Measurements from ENCODE around the gene ZNF839. TPM values are rescaled to one million over a fixed set of nuclear protein-coding genes. Genes with fewer than 3 reads are reported as not detected.

Gene ZNF839
- total and polyA plus RNA-seq, 2 experiments from 2014 or later: 8.3 to 9.8 TPM

DNA sequence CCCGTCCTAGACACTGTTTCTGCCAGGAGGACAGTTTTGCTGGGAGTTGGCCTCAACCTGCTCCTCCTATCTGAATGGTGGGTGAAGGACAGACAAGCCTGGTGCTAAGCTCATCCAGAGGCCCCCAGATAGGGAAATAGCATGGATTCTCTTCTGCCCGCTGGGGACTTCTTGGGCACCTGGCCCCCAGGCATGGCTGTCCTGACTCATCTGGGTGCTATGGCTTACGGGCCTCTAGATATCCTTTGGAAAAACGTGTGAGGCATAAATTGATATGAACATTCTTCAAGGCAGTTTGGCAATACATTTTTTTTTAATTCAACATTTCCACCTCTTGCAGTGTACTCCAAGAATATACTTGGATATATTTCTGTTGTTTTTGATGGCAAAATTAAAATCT is 51.8 kb downstream of the ZNF839 start:
- H3K4me2 ChIP-seq: no peak overlapping the region
- no peak overlapping the region for H3K4me3 ChIP-seq
- H2AFZ ChIP-seq: no peak overlapping the region
- no peaks in the 10 kb centered on the region for H3K36me3 ChIP-seq (replicated peaks; ENCODE audit: insufficient read depth, low read depth)
- peaks cover 52% of the 10 kb centered on the region for H3K79me2 ChIP-seq
- no peak for TF ChIP-seq EZH2 (IDR thresholded peaks at IDR 0.05; ENCODE audit: borderline replicate concordance)
- TF ChIP-seq EZH2phosphoT487 (IDR thresholded peaks at IDR 0.05; ENCODE audit: low read depth, severe bottlenecking, unreplicated experiment): no peak
- no peak for DNase-seq (ENCODE audit: low spot score)
- H3K9me3 ChIP-seq (ENCODE audit: low read depth): no peaks in the 10 kb centered on the region
- no peaks in the 10 kb centered on the region for H3K4me1 ChIP-seq (ENCODE audit: insufficient read depth)
- H3K27me3 ChIP-seq: no peaks in the 10 kb centered on the region
- H3K9me2 ChIP-seq (replicated peaks; ENCODE audit: insufficient read depth): no peaks in the 10 kb centered on the region
- peaks cover 2% of the 10 kb centered on the region for H4K20me1 ChIP-seq (ENCODE audit: insufficient read depth, poor library complexity, severe bottlenecking)
- H3K27ac ChIP-seq: no peak overlapping the region
- 80% methylated on average over 4 of the region's 4 CpGs for WGBS (ENCODE audit: low lambda C conversion rate, missing lambda C conversion rate)

DNA sequence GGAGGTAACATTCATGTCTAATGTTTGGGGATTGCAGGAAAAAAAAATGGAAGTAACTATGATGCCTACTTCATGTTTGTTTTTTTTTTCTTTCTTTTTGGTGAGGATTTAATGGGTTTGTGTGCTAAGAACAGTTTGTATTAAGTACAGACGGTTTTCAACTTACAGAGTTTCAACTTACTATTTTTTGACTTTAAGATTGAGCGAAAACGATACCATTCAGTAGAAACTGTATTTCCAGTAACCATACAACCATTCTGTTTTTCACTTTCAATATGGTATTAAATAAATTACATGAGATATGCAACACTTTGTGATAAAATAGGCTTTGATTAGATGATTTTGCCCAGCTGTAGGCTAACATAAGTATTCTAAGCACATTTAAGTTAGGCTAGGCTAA is 53.6 kb downstream of the ZNF839 start:
- H3K36me3 ChIP-seq (replicated peaks; ENCODE audit: insufficient read depth, low read depth): no peaks in the 10 kb centered on the region
- H4K20me1 ChIP-seq (ENCODE audit: insufficient read depth, poor library complexity, severe bottlenecking): peaks cover 2% of the 10 kb centered on the region
- peaks cover 34% of the 10 kb centered on the region for H3K79me2 ChIP-seq
- no peaks in the 10 kb centered on the region for H3K9me2 ChIP-seq (replicated peaks; ENCODE audit: insufficient read depth)
- H3K4me3 ChIP-seq: no peak overlapping the region
- DNase-seq (ENCODE audit: low spot score): no peak
- WGBS (ENCODE audit: low lambda C conversion rate, missing lambda C conversion rate): 92% methylated on average over 3 of the region's 3 CpGs
- no peaks in the 10 kb centered on the region for H3K27me3 ChIP-seq
- no peaks in the 10 kb centered on the region for H3K9me3 ChIP-seq (ENCODE audit: low read depth)
- no peak overlapping the region for H3K4me2 ChIP-seq
- H3K27ac ChIP-seq: no peak overlapping the region
- TF ChIP-seq EZH2 (IDR thresholded peaks at IDR 0.05; ENCODE audit: borderline replicate concordance) (no peak), EZH2phosphoT487 (IDR thresholded peaks at IDR 0.05; ENCODE audit: low read depth, severe bottlenecking, unreplicated experiment) (no peak)
- TF ChIP-seq, protein P1, sequence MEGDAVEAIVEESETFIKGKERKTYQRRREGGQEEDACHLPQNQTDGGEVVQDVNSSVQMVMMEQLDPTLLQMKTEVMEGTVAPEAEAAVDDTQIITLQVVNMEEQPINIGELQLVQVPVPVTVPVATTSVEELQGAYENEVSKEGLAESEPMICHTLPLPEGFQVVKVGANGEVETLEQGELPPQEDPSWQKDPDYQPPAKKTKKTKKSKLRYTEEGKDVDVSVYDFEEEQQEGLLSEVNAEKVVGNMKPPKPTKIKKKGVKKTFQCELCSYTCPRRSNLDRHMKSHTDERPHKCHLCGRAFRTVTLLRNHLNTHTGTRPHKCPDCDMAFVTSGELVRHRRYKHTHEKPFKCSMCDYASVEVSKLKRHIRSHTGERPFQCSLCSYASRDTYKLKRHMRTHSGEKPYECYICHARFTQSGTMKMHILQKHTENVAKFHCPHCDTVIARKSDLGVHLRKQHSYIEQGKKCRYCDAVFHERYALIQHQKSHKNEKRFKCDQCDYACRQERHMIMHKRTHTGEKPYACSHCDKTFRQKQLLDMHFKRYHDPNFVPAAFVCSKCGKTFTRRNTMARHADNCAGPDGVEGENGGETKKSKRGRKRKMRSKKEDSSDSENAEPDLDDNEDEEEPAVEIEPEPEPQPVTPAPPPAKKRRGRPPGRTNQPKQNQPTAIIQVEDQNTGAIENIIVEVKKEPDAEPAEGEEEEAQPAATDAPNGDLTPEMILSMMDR (IDR thresholded peaks at IDR 0.05; ENCODE audit: poor library complexity): no peak
- H3K4me1 ChIP-seq (ENCODE audit: insufficient read depth): no peaks in the 10 kb centered on the region
- H2AFZ ChIP-seq: no peak overlapping the region

DNA sequence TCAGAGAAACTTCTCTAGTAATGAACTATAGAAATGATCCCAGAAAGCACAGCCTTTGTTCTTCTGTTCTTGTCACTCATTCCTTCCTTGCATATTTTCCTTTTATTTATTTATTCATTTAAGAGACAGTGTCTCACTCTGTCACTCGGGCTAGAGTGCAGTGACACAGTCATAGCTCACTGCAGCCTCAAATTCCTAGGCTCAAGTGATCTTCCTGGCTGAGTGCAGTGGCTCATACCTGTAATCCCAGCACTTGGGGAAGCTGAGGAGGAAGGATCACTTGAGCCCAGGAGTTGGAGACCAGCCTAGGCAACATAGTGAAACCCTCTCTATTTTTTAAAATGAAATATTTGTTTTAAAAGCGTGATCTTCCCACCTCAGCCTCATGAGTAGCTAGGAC is 54.7 kb downstream of the ZNF839 start:
- peaks cover 23% of the 10 kb centered on the region for H3K79me2 ChIP-seq
- no peaks in the 10 kb centered on the region for H3K9me2 ChIP-seq (replicated peaks; ENCODE audit: insufficient read depth)
- peaks cover 2% of the 10 kb centered on the region for H4K20me1 ChIP-seq (ENCODE audit: insufficient read depth, poor library complexity, severe bottlenecking)
- no peak overlapping the region for H3K27ac ChIP-seq
- TF ChIP-seq, protein P1 (IDR thresholded peaks at IDR 0.05; ENCODE audit: poor library complexity): no peak
- TF ChIP-seq EZH2 (IDR thresholded peaks at IDR 0.05; ENCODE audit: borderline replicate concordance) (no peak), EZH2phosphoT487 (IDR thresholded peaks at IDR 0.05; ENCODE audit: low read depth, severe bottlenecking, unreplicated experiment) (no peak)
- no peaks in the 10 kb centered on the region for H3K4me1 ChIP-seq (ENCODE audit: insufficient read depth)
- no peak overlapping the region for H3K4me3 ChIP-seq
- no peaks in the 10 kb centered on the region for H3K36me3 ChIP-seq (replicated peaks; ENCODE audit: insufficient read depth, low read depth)
- WGBS (ENCODE audit: low lambda C conversion rate, missing lambda C conversion rate): 88% methylated on average over 2 of the region's 2 CpGs
- no peaks in the 10 kb centered on the region for H3K27me3 ChIP-seq
- no peaks in the 10 kb centered on the region for H3K9me3 ChIP-seq (ENCODE audit: low read depth)
- H3K4me2 ChIP-seq: no peak overlapping the region
- no peak overlapping the region for H2AFZ ChIP-seq
- no peak for DNase-seq (ENCODE audit: low spot score)

DNA sequence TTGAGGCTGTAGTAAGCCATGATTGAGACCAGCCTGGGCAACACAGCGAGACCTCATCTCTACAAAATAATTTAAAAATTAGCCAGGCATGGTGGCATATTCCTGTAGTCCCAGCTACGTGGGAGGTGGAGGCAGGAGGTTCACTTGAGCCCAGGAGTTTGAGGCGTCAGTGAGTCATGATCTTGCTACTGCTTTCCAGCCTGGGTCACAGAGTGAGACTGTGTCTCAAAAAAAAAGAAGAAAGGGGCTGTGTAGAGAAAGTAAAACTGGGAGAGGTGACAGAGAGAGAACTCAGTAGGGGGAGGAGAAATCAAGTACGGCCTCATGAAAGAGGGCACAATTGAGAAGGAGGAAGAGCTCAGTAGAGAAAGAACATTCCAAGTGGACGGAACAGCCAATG is 55.6 kb downstream of the ZNF839 start:
- no peak overlapping the region for H2AFZ ChIP-seq
- no peaks in the 10 kb centered on the region for H3K9me3 ChIP-seq (ENCODE audit: low read depth)
- DNase-seq (ENCODE audit: low spot score): no peak
- H3K4me2 ChIP-seq: no peak overlapping the region
- 97% methylated on average over 5 of the region's 5 CpGs for WGBS (ENCODE audit: low lambda C conversion rate, missing lambda C conversion rate)
- H3K79me2 ChIP-seq: peaks cover 14% of the 10 kb centered on the region
- H3K27me3 ChIP-seq: no peaks in the 10 kb centered on the region
- TF ChIP-seq EZH2phosphoT487 (IDR thresholded peaks at IDR 0.05; ENCODE audit: low read depth, severe bottlenecking, unreplicated experiment) (no peak), EZH2 (IDR thresholded peaks at IDR 0.05; ENCODE audit: borderline replicate concordance) (no peak)
- TF ChIP-seq, protein P1 (IDR thresholded peaks at IDR 0.05; ENCODE audit: poor library complexity): no peak
- no peaks in the 10 kb centered on the region for H3K4me1 ChIP-seq (ENCODE audit: insufficient read depth)
- no peak overlapping the region for H3K27ac ChIP-seq
- no peak overlapping the region for H3K4me3 ChIP-seq
- H4K20me1 ChIP-seq (ENCODE audit: insufficient read depth, poor library complexity, severe bottlenecking): peaks cover 2% of the 10 kb centered on the region
- no peaks in the 10 kb centered on the region for H3K9me2 ChIP-seq (replicated peaks; ENCODE audit: insufficient read depth)
- H3K36me3 ChIP-seq (replicated peaks; ENCODE audit: insufficient read depth, low read depth): no peaks in the 10 kb centered on the region
